GM12801 (cell line): ENCODE measurements around the gene PTAFR.

Experiments
- CTCF ChIP-seq: IDR thresholded peaks from one replicate; pipeline ENCODE4 v1.5.1; 2011; ENCODE audit warnings: control low read depth; ENCODE audit not compliant: insufficient read length; ENCODE audit errors: extremely low read depth

The PTAFR gene

GRCh38 chr1:28132171-28133167 lies 44.0 kb downstream of the PTAFR start:
- TF ChIP-seq CTCF: no peak

GRCh38 chr1:28130901-28131300 lies 45.6 kb downstream of the PTAFR start:
- TF ChIP-seq CTCF: no peak

GRCh38 chr1:28129150-28129549 lies 47.3 kb downstream of the PTAFR start:
- TF ChIP-seq CTCF: no peak

GRCh38 chr1:28127617-28128257 lies 48.8 kb downstream of the PTAFR start:
- TF ChIP-seq CTCF: no peak

GRCh38 chr1:28126783-28127490 lies 49.6 kb downstream of the PTAFR start:
- no peak for TF ChIP-seq CTCF

- no peak for TF ChIP-seq CTCF
Observed at GRCh38 chr1:28126212-28126611, 50.3 kb downstream of the PTAFR start.

- no peak for TF ChIP-seq CTCF
Observed at GRCh38 chr1:28123461-28123961, 53.0 kb downstream of the PTAFR start.
